ENCODE measurements around the gene PITRM1.

DNA sequence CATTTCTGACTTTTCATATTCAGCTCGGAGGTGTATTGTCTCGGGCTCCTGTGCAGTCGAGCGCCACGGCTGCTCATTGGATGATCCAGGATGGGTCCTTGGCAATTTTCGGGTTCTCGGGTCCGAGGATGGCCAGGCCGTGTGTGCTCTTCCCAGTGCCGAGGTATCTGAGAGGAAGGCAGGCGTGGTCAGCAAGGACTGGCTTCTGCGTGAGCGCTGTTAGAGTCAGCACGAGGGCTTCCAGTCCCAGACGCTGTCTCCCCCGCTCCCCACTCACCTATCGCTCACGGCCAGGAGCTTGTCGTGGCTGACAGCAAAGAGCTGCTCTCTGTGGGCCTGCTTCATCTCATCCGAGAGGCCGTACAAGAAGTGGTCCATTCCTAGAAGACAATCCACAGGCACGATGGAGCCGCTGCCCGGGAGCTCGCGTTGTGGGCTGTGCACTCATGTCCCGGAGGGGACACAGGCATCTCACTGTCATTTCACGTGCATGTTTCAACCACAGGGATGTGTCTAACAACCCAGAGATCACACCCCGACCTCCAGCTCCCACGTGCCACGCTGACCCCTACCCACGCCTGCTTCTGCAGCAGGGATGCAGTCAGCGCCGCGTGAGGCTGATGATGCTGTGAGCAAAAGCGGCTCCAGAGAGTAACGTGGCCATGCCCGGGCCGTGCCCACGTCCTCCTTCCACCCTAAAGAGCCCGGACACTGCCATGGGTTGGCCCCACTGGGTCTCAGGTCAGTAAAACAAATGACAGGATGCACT is 34.4 kb downstream of the PITRM1 start:
- TF ChIP-seq, protein P1, sequence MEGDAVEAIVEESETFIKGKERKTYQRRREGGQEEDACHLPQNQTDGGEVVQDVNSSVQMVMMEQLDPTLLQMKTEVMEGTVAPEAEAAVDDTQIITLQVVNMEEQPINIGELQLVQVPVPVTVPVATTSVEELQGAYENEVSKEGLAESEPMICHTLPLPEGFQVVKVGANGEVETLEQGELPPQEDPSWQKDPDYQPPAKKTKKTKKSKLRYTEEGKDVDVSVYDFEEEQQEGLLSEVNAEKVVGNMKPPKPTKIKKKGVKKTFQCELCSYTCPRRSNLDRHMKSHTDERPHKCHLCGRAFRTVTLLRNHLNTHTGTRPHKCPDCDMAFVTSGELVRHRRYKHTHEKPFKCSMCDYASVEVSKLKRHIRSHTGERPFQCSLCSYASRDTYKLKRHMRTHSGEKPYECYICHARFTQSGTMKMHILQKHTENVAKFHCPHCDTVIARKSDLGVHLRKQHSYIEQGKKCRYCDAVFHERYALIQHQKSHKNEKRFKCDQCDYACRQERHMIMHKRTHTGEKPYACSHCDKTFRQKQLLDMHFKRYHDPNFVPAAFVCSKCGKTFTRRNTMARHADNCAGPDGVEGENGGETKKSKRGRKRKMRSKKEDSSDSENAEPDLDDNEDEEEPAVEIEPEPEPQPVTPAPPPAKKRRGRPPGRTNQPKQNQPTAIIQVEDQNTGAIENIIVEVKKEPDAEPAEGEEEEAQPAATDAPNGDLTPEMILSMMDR (IDR thresholded peaks at IDR 0.05; ENCODE audit: insufficient read depth, low read length, poor library complexity, severe bottlenecking) = no peak
- no peak for TF ChIP-seq EZH2phosphoT487 (conservative IDR thresholded peaks at IDR 0.05; ENCODE audit: low read length)

Data from SU-DHL-6 (cell line).